PC-3 (cell line): ENCODE measurements around the gene SCYL1. TPM values are rescaled to one million over a fixed set of nuclear protein-coding genes. Genes with fewer than 3 reads are reported as not detected.

ENCODE experiments used
- ATAC-seq: fragments of 200-7000 bp; cut with Tn5 transposase; 2 replicates; pipeline ENCODE4 v1.9.1; 2020; ENCODE audit warnings: mild to moderate bottlenecking, moderate library complexity
- BruUV-seq: library from RNA; stranded (reverse); fragments of 400-500 nt; replicated peaks from 2 replicates; lab custom pipeline; 2021; lab: Mats Ljungman, UMichigan
- CTCF ChIA-PET: fragments of 300-600 bp; sonication (Branson Sonifier 250); formaldehyde crosslinking; loops from one replicate; lab custom pipeline; 2022; ENCODE audit warnings: antibody characterized with exemption; lab: Charles Lee
- POLR2A ChIA-PET: fragments of 300-600 bp; sonication (Branson Sonifier 250); formaldehyde crosslinking; loops from one replicate; lab custom pipeline; 2022; ENCODE audit warnings: antibody characterized with exemption; ENCODE audit not compliant: unreplicated experiment; lab: Charles Lee
- DNase-seq: peaks from one replicate; pipeline ENCODE4 v3.0.0-alpha.2; 2015
- H2AFZ ChIP-seq: fragments of 300-600 bp; sonication (generic); 2 replicates; pipeline ENCODE4 v1.6.0; 2016; ENCODE audit warnings: antibody characterized with exemption, low read length
- H3F3A ChIP-seq: fragments of 300-600 bp; sonication (generic); one replicate; pipeline ENCODE4 v1.6.0; 2017; ENCODE audit warnings: antibody characterized with exemption, low read length, control low read depth, mild to moderate bottlenecking; ENCODE audit not compliant: unreplicated experiment
- H3K27ac ChIP-seq: fragments of 300-600 bp; sonication (generic); 2 replicates; pipeline ENCODE4 v1.5.1; 2016; ENCODE audit warnings: mild to moderate bottlenecking, low read length
- H3K27me3 ChIP-seq: fragments of 300-600 bp; sonication (generic); 2 replicates; pipeline ENCODE4 v1.6.1; 2016; ENCODE audit warnings: low read length, mixed read lengths
- H3K36me3 ChIP-seq: fragments of 300-600 bp; sonication (generic); 2 replicates; pipeline ENCODE4 v1.6.1; 2016; ENCODE audit warnings: low read depth, mixed run types, low read length, mixed read lengths
- H3K4me1 ChIP-seq: fragments of 300-600 bp; sonication (generic); 2 replicates; pipeline ENCODE4 v1.5.1; 2016; ENCODE audit warnings: low read length; ENCODE audit not compliant: insufficient read depth
- H3K4me2 ChIP-seq: fragments of 300-600 bp; sonication (generic); 2 replicates; pipeline ENCODE4 v1.6.0; 2016; ENCODE audit warnings: low read length
- H3K4me3 ChIP-seq: fragments of 300-600 bp; sonication (generic); 2 replicates; pipeline ENCODE4 v1.5.1; 2016; ENCODE audit warnings: mild to moderate bottlenecking, low read length, mixed read lengths
- H3K79me2 ChIP-seq: fragments of 300-600 bp; sonication (generic); 2 replicates; pipeline ENCODE4 v1.6.1; 2017; ENCODE audit warnings: low read length, mixed read lengths
- H3K9ac ChIP-seq: fragments of 300-600 bp; sonication (generic); 2 replicates; pipeline ENCODE4 v1.6.0; 2016; ENCODE audit warnings: mild to moderate bottlenecking, low read length
- H3K9me2 ChIP-seq: fragments of 300-600 bp; sonication (generic); replicated peaks from 2 replicates; pipeline ENCODE4 v1.6.1; 2016; ENCODE audit warnings: mixed run types, low read length, mixed read lengths
- H3K9me3 ChIP-seq: fragments of 300-600 bp; sonication (generic); 2 replicates; pipeline ENCODE4 v1.6.1; 2016; ENCODE audit warnings: low read length, mixed read lengths
- H4K20me1 ChIP-seq: fragments of 300-600 bp; sonication (generic); 2 replicates; pipeline ENCODE4 v1.6.1; 2016; ENCODE audit warnings: low read length, mixed read lengths
- CTCF ChIP-seq: fragments of 300-600 bp; sonication (generic); conservative IDR thresholded peaks from 2 replicates; pipeline ENCODE4 v1.5.1; 2017; ENCODE audit warnings: antibody characterized with exemption, low read depth, mild to moderate bottlenecking, low read length
- EZH2 ChIP-seq: fragments of 300-600 bp; sonication (generic); IDR thresholded peaks from one replicate; pipeline ENCODE4 v1.6.1; 2017; ENCODE audit warnings: antibody characterized with exemption, mild to moderate bottlenecking, low read length; ENCODE audit not compliant: unreplicated experiment
- EZH2phosphoT487 ChIP-seq: fragments of 300-600 bp; sonication (generic); IDR thresholded peaks from 2 replicates; pipeline ENCODE4 v1.6.1; 2018; ENCODE audit warnings: mild to moderate bottlenecking, antibody characterized with exemption, low read length, borderline replicate concordance
- intact Hi-C: fragments of 100-400 bp; cut with micrococcal nuclease; formaldehyde crosslinking; loops from 2 replicates; pipeline ENCODE4 v1.9.0; 2023
- total RNA-seq: library from RNA; depleted of rRNA; stranded (reverse); fragments of >200 nt; gene quantifications from 2 replicates; pipeline ENCODE4 v1.2.3, GENCODE V29; 2014

Gene SCYL1
- total RNA-seq, 1 experiment from 2014 or later = 201 TPM

GRCh38 chr11:65574811-65575567, 50.1 kb downstream of the SCYL1 start:
- Histone ChIP-seq H3K9me3 (no peaks in the 10 kb centered on the region), H3K9me2 (no peaks in the 10 kb centered on the region), H3K4me3 (peak overlapping the region; percentile 66), H3K79me2 (peaks cover 46% of the 10 kb centered on the region), H4K20me1 (peaks cover 5% of the 10 kb centered on the region), H3F3A (peaks cover 4% of the 10 kb centered on the region), H3K36me3 (no peaks in the 10 kb centered on the region), H2AFZ (peak overlapping the region; percentile 64), H3K27ac (peak overlapping the region; percentile 40), H3K27me3 (no peaks in the 10 kb centered on the region), H3K4me1 (peaks cover 55% of the 10 kb centered on the region), H3K9ac (peak overlapping the region; percentile 20; the same call in 1 of the 2 replicates), H3K4me2 (peak overlapping the region; percentile 84)
- ChIA-PET POLR2A (no interaction called here), CTCF (no interaction called here)
- intact Hi-C loops = no loop called here
- ATAC-seq = no peak
- TSS peak; percentile 85 for BruUV-seq
- TF ChIP-seq EZH2 = no peak
- TF ChIP-seq CTCF = no peak
- TF ChIP-seq EZH2phosphoT487 = no peak
- DNase-seq = peak; percentile 44

GRCh38 chr11:65575568-65576231, 50.8 kb downstream of the SCYL1 start, which contains the start of gene EHBP1L1:
Gene EHBP1L1 (plus strand): TSS chr11:65576053. CDS start chr11:65576303, 250 bp downstream.
- POLR2A ChIA-PET = no interaction called here
- CTCF ChIA-PET = interaction anchor here (0.6 kb wide), 2 partner anchors 29 to 446 kb away, joined by 4 read pairs; no protein-coding TSS in a partner anchor
- no TSS peak for BruUV-seq
- Histone ChIP-seq H3K27ac (peak within 1 kb of the TSS; percentile 65), H3F3A (peaks cover 4% of the 10 kb centered on the region), H4K20me1 (peaks cover 5% of the 10 kb centered on the region), H3K9me2 (no peaks in the 10 kb centered on the region), H3K4me2 (peak within 1 kb of the TSS; percentile 91), H3K79me2 (peaks cover 42% of the 10 kb centered on the region), H3K4me3 (peak within 1 kb of the TSS; percentile 75), H3K4me1 (peaks cover 55% of the 10 kb centered on the region), H3K36me3 (no peaks in the 10 kb centered on the region; the same call in 1 of the 2 replicates), H3K9ac (peak within 1 kb of the TSS; percentile 76), H3K27me3 (no peaks in the 10 kb centered on the region), H2AFZ (peak within 1 kb of the TSS; percentile 64), H3K9me3 (no peaks in the 10 kb centered on the region)
- DNase-seq (peak; percentile 70), ATAC-seq (peak; percentile 11)
- intact Hi-C loops = loop anchor here (2.0 kb wide), 1 partner anchor 39 kb away; the partner anchor contains the start of genes MAP3K11 and PCNX3
- TF ChIP-seq CTCF (no peak), EZH2 (no peak), EZH2phosphoT487 (no peak)
